HepG2 (cell line): ENCODE measurements around the gene FRMD5. TPM values are rescaled to one million over a fixed set of nuclear protein-coding genes. Genes with fewer than 3 reads are reported as not detected.

ENCODE experiments used
- ATAC-seq: fragments of 200-7000 bp; cut with Tn5 transposase; 3 replicates; pipeline ENCODE4 v1.9.1; 2020; ENCODE audit warnings: mild to moderate bottlenecking, moderate library complexity
- BruUV-seq: library from RNA; stranded (reverse); fragments of 400-500 nt; replicated peaks from 2 replicates; lab custom pipeline; 2021; lab: Mats Ljungman, UMichigan
- CTCF ChIA-PET: fragments of 300-600 bp; formaldehyde crosslinking; extraction: SDS; loops from one replicate; lab custom pipeline; 2021; ENCODE audit warnings: low total read pairs, inconsistent platforms, low intra/inter-chr PET ratio; lab: Yijun Ruan, JAX
- POLR2A ChIA-PET: fragments of 350-600 bp; sonication (Branson Sonifier 250); formaldehyde crosslinking; loops from one replicate; lab custom pipeline; 2020; ENCODE audit warnings: antibody characterized with exemption, inconsistent platforms; lab: Yijun Ruan, JAX
- DNase-seq: peaks from one replicate; pipeline ENCODE4 v3.0.0-alpha.2; 2015; ENCODE audit warnings: low spot score
- FAIRE-seq: peaks from 3 replicates; lab custom pipeline; 2011; peaks lifted over from hg19 to GRCh38; lab: Jason Lieb, UNC
- H2AFZ ChIP-seq: one replicate; pipeline ENCODE4 v1.6.1; 2011; ENCODE audit warnings: low read length, inconsistent platforms
- H3K27ac ChIP-seq: fragments of 300-600 bp; 3 replicates; pipeline ENCODE4 v1.8.0; 2011; ENCODE audit warnings: mixed run types, mild to moderate bottlenecking, mixed read lengths, low read length, inconsistent platforms; ENCODE audit not compliant: insufficient read depth; ENCODE audit errors: extremely low read length
- H3K27me3 ChIP-seq, 2 experiments: fragments of 200-600 bp in 1 of 2; 2 replicates in 1 of 2; 3 replicates in 1 of 2; pipeline versions ENCODE4 v1.6.0 to v1.8.0; 2011; ENCODE audit warnings: low read length in 2 of 2, mild to moderate bottlenecking in 2 of 2, moderate library complexity in 2 of 2, inconsistent platforms in 1 of 2; ENCODE audit not compliant: insufficient read depth in 2 of 2, control insufficient read depth in 1 of 2
- H3K36me3 ChIP-seq, 2 experiments: fragments of 200-600 bp in 1 of 2; replicated peaks in 1 of 2; 2 replicates in 1 of 2; 3 replicates in 1 of 2; pipeline versions ENCODE4 v1.5.1 to v1.8.0; 2011; ENCODE audit warnings: low read length in 2 of 2, inconsistent platforms in 1 of 2; ENCODE audit not compliant: insufficient read depth in 2 of 2, control insufficient read depth in 1 of 2
- H3K4me1 ChIP-seq: 2 replicates; pipeline ENCODE4 v1.5.1; 2012; ENCODE audit warnings: low read length, inconsistent platforms; ENCODE audit not compliant: insufficient read depth
- H3K4me2 ChIP-seq: 2 replicates; pipeline ENCODE4 v1.6.0; 2011; ENCODE audit warnings: low read depth, low read length, inconsistent platforms
- H3K4me3 ChIP-seq, 3 experiments: fragments of 200-600 bp in 1 of 3; sonication (generic), shearing (Covaris generic) in 1 of 3; replicated peaks in 1 of 3; 2 replicates each; pipeline ENCODE4 v1.5.1; 2011 to 2016; ENCODE audit warnings: low read length in 3 of 3, inconsistent platforms in 2 of 3, low read depth in 2 of 3, mild to moderate bottlenecking in 2 of 3, control low read depth in 1 of 3, mixed read lengths in 1 of 3; ENCODE audit not compliant: insufficient read depth in 1 of 3
- H3K79me2 ChIP-seq: one replicate; pipeline ENCODE4 v1.6.1; 2011; ENCODE audit warnings: low read length, inconsistent platforms; ENCODE audit not compliant: insufficient read depth
- H3K9ac ChIP-seq: 2 replicates; pipeline ENCODE4 v1.6.0; 2011; ENCODE audit warnings: mild to moderate bottlenecking, low read depth, low read length, inconsistent platforms; ENCODE audit not compliant: insufficient read depth
- H3K9me3 ChIP-seq: 2 replicates; pipeline ENCODE4 v1.5.1; 2012; ENCODE audit warnings: mild to moderate bottlenecking, low read length
- H4K20me1 ChIP-seq: 2 replicates; pipeline ENCODE4 v1.6.0; 2011; ENCODE audit warnings: inconsistent platforms, mild to moderate bottlenecking, low read length, moderate library complexity; ENCODE audit not compliant: insufficient read depth
- HMG20A ChIP-seq: IDR thresholded peaks from 2 replicates; pipeline ENCODE4 v1.6.1; 2016; ENCODE audit warnings: borderline replicate concordance
- HNRNPK ChIP-seq: fragments of 200-400 bp; formaldehyde crosslinking; IDR thresholded peaks from 2 replicates; pipeline ENCODE4 v1.6.1; 2018; ENCODE audit warnings: low read length, low read depth, moderate library complexity, mild to moderate bottlenecking; ENCODE audit not compliant: poor library complexity, severe bottlenecking
- JARID2 ChIP-seq: sonication (generic); formaldehyde crosslinking; IDR thresholded peaks from 2 replicates; pipeline ENCODE4 v1.8.1; 2023; ENCODE audit warnings: missing genetic modification reagents, inconsistent platforms; ENCODE audit not compliant: insufficient replicate concordance
- PAX8 ChIP-seq: sonication (generic); formaldehyde crosslinking; IDR thresholded peaks from 2 replicates; pipeline ENCODE4 v1.8.0; 2022; ENCODE audit warnings: mild to moderate bottlenecking, missing genetic modification reagents, borderline replicate concordance
- SNRNP70 ChIP-seq: fragments of 200-400 bp; formaldehyde crosslinking; IDR thresholded peaks from 2 replicates; pipeline ENCODE4 v1.6.1; 2017; ENCODE audit warnings: mild to moderate bottlenecking, low read depth, low read length, moderate library complexity
- ZBTB7B ChIP-seq: sonication (generic); formaldehyde crosslinking; IDR thresholded peaks from 2 replicates; pipeline ENCODE4 v1.4.0; 2020; ENCODE audit warnings: missing genetic modification reagents
- ZBTB8A ChIP-seq: sonication (generic); formaldehyde crosslinking; IDR thresholded peaks from 2 replicates; pipeline ENCODE4 v1.4.0; 2020; ENCODE audit warnings: mild to moderate bottlenecking, low read depth, missing genetic modification reagents, borderline replicate concordance
- ZNF225 ChIP-seq: sonication (generic); formaldehyde crosslinking; IDR thresholded peaks from 2 replicates; pipeline ENCODE4 v1.4.0; 2020; ENCODE audit warnings: mild to moderate bottlenecking, missing genetic modification reagents
- ZNF343 ChIP-seq: sonication (generic); formaldehyde crosslinking; IDR thresholded peaks from 2 replicates; pipeline ENCODE4 v1.4.0; 2020; ENCODE audit warnings: mild to moderate bottlenecking, missing genetic modification reagents
- ZNF720 ChIP-seq: sonication (generic); formaldehyde crosslinking; IDR thresholded peaks from 2 replicates; pipeline ENCODE4 v1.4.0; 2020; ENCODE audit warnings: missing genetic modification reagents
- WGBS: methylation state at CpG from one replicate; pipeline ENCODE4 v1.1.6; 2017; ENCODE audit warnings: low lambda C conversion rate; 5-methylcytosine and 5-hydroxymethylcytosine counted together
- in situ Hi-C: cut with HindIII; loops from 2 replicates; pipeline ENCODE4 v1.10.0; 2017; ENCODE audit warnings: low pct_unique_long_range_greater_than_20kb; ENCODE audit not compliant: extremely low pct_ligation_motif_present
- intact Hi-C: fragments of 100-400 bp; cut with micrococcal nuclease; formaldehyde crosslinking; loops from one replicate; pipeline ENCODE4 v1.10.0; 2022; ENCODE audit not compliant: unreplicated experiment
- polyA plus RNA-seq, 8 experiments: library from polyadenylated mRNA; depleted of rRNA in 3 of 8; stranded (reverse) in 7 of 8; unstranded in 1 of 8; fragments of >200 nt; fragmentation: Illumina TruSeq in 4 of 8; extraction: Trizol in 4 of 8; gene quantifications; 2 replicates each; pipeline versions ENCODE4 v1.2.1 to v1.2.3, GENCODE V29; 2011 to 2016; ENCODE audit warnings: low read depth in 4 of 8, missing spikeins in 1 of 8, mixed read lengths in 1 of 8; ENCODE audit not compliant: insufficient read depth in 1 of 8
- total RNA-seq, 5 experiments: library from RNA; depleted of rRNA; stranded (reverse); fragments of >200 nt; fragmentation: Illumina TruSeq; extraction: Trizol; gene quantifications; 2 replicates each; pipeline ENCODE4 v1.2.3, GENCODE V29; 2016; ENCODE audit warnings: low read depth in 1 of 5
- TF ChIP-seq, protein P1 (sequence below): sonication (generic); formaldehyde crosslinking; IDR thresholded peaks from 2 replicates; pipeline ENCODE4 v1.8.0; 2022; ENCODE audit warnings: low read depth, missing genetic modification reagents
- TF ChIP-seq, protein P2 (sequence below): IDR thresholded peaks from 2 replicates; pipeline ENCODE4 v1.6.1; 2016; ENCODE audit warnings: mild to moderate bottlenecking
- TF ChIP-seq, protein P3 (sequence below): sonication (generic); formaldehyde crosslinking; IDR thresholded peaks from 2 replicates; pipeline ENCODE4 v1.9.0; 2021; ENCODE audit warnings: missing genetic modification reagents, borderline replicate concordance

FRMD5 gene
- total and polyA plus RNA-seq, 2 of the 13 experiments (the other 11 are each of a cell fraction or from before 2014, with no cell fraction given): 0.93 to 1.5 TPM

DNA sequence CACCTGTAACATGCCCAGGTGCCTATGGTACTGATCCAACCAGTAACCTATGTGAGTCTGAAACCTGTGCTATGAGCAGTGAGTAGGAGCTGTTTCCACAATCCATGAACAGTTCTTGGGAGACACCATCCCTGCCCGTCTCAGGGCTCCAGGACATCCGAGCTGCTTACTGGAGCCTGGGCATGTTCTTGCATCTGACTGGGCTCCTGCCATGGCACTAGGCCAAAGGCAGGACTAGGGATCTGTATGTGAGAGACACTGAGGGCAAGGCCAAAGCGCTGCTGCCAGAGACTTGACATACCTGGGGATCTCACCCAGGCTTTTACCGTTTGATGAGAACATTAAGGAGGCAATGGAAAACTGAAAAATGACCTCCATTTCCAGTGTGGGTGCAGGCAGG lies 308.5 kb downstream of the FRMD5 start:
- H3K4me1 ChIP-seq: peaks cover 9% of the 10 kb centered on the region
- FAIRE-seq (no peak), ATAC-seq (no peak), DNase-seq (no peak)
- no peaks in the 10 kb centered on the region for H3K79me2 ChIP-seq
- in situ Hi-C loops (loop anchor here (25.0 kb wide), 1 partner anchor 626 kb away; no protein-coding TSS in a partner anchor), intact Hi-C loops (no loop called here)
- ChIA-PET POLR2A (no interaction called here), CTCF (no interaction called here)
- H4K20me1 ChIP-seq: no peaks in the 10 kb centered on the region
- no TSS peak for BruUV-seq
- H3K27ac ChIP-seq: no peak overlapping the region
- 92% methylated on average over 1 of the region's 4 CpGs for WGBS
- no peaks in the 10 kb centered on the region for H3K27me3 ChIP-seq
- TF ChIP-seq ZNF343 (no peak), HNRNPK (no peak)
- TF ChIP-seq, protein P1, sequence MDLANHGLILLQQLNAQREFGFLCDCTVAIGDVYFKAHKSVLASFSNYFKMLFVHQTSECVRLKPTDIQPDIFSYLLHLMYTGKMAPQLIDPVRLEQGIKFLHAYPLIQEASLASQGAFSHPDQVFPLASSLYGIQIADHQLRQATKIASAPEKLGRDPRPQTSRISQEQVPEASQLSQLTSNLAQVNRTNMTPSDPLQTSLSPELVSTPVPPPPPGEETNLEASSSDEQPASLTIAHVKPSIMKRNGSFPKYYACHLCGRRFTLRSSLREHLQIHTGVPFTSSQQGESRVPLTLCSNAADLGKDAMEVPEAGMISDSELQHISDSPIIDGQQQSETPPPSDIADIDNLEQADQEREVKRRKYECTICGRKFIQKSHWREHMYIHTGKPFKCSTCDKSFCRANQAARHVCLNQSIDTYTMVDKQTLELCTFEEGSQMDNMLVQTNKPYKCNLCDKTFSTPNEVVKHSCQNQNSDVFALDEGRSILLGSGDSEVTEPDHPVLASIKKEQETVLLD (CRISPR knock-in tag): no peak
- no peak overlapping the region for H3K9ac ChIP-seq
- no peak overlapping the region for H3K4me2 ChIP-seq
- no peaks in the 10 kb centered on the region for H3K36me3 ChIP-seq
- H2AFZ ChIP-seq: no peak overlapping the region
- no peaks in the 10 kb centered on the region for H3K9me3 ChIP-seq
- no peak overlapping the region for H3K4me3 ChIP-seq

DNA sequence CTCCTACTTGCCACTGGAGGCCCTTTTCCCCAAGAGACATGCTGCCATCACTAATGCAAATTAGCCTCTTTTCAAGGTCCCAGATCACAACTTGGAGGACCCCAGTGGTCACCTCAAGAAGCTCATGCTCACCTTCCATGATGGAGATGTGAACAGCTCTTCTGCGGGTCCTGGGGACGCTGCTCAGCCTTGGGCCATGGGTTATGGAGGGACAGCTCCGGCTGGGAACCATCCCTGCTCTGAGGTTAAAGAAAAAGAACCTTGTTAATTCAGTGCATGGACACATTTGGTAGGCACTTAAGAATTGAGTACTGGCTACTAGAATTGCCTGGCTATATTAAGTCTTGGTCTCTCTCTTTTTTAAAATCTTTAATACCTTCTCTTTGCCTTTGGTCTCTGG lies 311.5 kb downstream of the FRMD5 start:
- no peak for ATAC-seq
- no peaks in the 10 kb centered on the region for H4K20me1 ChIP-seq
- no peaks in the 10 kb centered on the region for H3K79me2 ChIP-seq
- no peak overlapping the region for H3K9ac ChIP-seq
- no peak overlapping the region for H3K4me3 ChIP-seq
- no peak overlapping the region for H2AFZ ChIP-seq
- CTCF ChIA-PET: no interaction called here
- no peak for FAIRE-seq
- no peak overlapping the region for H3K27ac ChIP-seq
- POLR2A ChIA-PET: no interaction called here
- no peaks in the 10 kb centered on the region for H3K36me3 ChIP-seq
- intact Hi-C loops (no loop called here), in situ Hi-C loops (loop anchor here (25.0 kb wide), 1 partner anchor 629 kb away; no protein-coding TSS in a partner anchor)
- DNase-seq: no peak
- no peak overlapping the region for H3K4me2 ChIP-seq
- 0 out of 2 replicates have a peak, but pooled peaks cover under 1% of the 10 kb centered on the region for H3K4me1 ChIP-seq
- 100% methylated on average over 2 of the region's 3 CpGs for WGBS
- H3K27me3 ChIP-seq: no peaks in the 10 kb centered on the region
- no TSS peak for BruUV-seq
- no peaks in the 10 kb centered on the region for H3K9me3 ChIP-seq
- TF ChIP-seq JARID2 (CRISPR knock-in tag): no peak
- TF ChIP-seq ZNF225 (CRISPR knock-in tag): no peak
- TF ChIP-seq, protein P2, sequence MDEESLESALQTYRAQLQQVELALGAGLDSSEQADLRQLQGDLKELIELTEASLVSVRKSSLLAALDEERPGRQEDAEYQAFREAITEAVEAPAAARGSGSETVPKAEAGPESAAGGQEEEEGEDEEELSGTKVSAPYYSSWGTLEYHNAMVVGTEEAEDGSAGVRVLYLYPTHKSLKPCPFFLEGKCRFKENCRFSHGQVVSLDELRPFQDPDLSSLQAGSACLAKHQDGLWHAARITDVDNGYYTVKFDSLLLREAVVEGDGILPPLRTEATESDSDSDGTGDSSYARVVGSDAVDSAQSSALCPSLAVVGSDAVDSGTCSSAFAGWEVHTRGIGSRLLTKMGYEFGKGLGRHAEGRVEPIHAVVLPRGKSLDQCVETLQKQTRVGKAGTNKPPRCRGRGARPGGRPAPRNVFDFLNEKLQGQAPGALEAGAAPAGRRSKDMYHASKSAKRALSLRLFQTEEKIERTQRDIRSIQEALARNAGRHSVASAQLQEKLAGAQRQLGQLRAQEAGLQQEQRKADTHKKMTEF: no peak
- TF ChIP-seq ZBTB8A: no peak
- no peak for TF ChIP-seq HMG20A (CRISPR knock-in tag)
- TF ChIP-seq, protein P3, sequence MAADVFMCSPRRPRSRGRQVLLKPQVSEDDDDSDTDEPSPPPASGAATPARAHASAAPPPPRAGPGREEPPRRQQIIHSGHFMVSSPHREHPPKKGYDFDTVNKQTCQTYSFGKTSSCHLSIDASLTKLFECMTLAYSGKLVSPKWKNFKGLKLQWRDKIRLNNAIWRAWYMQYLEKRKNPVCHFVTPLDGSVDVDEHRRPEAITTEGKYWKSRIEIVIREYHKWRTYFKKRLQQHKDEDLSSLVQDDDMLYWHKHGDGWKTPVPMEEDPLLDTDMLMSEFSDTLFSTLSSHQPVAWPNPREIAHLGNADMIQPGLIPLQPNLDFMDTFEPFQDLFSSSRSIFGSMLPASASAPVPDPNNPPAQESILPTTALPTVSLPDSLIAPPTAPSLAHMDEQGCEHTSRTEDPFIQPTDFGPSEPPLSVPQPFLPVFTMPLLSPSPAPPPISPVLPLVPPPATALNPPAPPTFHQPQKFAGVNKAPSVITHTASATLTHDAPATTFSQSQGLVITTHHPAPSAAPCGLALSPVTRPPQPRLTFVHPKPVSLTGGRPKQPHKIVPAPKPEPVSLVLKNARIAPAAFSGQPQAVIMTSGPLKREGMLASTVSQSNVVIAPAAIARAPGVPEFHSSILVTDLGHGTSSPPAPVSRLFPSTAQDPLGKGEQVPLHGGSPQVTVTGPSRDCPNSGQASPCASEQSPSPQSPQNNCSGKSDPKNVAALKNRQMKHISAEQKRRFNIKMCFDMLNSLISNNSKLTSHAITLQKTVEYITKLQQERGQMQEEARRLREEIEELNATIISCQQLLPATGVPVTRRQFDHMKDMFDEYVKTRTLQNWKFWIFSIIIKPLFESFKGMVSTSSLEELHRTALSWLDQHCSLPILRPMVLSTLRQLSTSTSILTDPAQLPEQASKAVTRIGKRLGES (CRISPR knock-in tag): no peak
- no peak for TF ChIP-seq ZNF720 (CRISPR knock-in tag)
- no peak for TF ChIP-seq SNRNP70
- TF ChIP-seq ZBTB7B (CRISPR knock-in tag): no peak
- TF ChIP-seq PAX8 (CRISPR knock-in tag): no peak
